Peyer's patch (tissue), 4 donors: Measurements from ENCODE around the gene AADACL2.

ENCODE experiments used
- CTCF ChIP-seq, 6 experiments: fragments of 450-650 bp in 4 of 6; fragments of 200-600 bp in 2 of 6; sonication (generic) in 1 of 6; IDR thresholded peaks; one replicate each; pipeline ENCODE4 v1.5.1; 2017 to 2019; ENCODE audit warnings: antibody characterized with exemption in 6 of 6, mild to moderate bottlenecking in 3 of 6, moderate library complexity in 1 of 6
- POLR2A ChIP-seq, 2 donors: fragments of 450-650 bp; IDR thresholded peaks; one replicate each; pipeline ENCODE4 v1.5.1; 2017; ENCODE audit warnings: antibody characterized with exemption in 2 of 2, mild to moderate bottlenecking in 2 of 2, moderate library complexity in 2 of 2

DNA sequence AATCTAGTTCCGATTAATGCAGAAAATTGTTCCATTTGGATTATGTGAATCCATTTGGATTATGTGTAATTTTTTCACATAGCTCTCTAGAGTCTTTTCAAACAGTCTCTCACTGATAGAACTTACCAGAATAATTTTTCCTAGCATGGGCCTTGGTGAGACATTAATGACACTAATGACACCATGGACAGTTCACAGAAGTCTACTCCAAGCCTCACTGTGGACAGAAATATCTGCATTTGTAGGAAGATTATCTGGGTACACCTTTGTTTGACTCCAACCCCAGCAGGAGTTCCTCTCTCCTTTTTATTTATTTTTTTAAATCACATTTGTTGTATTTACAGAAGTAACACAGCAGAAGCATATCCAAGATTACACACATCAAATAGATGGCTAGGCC is 27.9 kb downstream of the AADACL2 start:
- TF ChIP-seq CTCF (IDR thresholded peaks at IDR 0.05) = no peak
- no peak for TF ChIP-seq POLR2A (IDR thresholded peaks at IDR 0.05)
